HepG2 (cell line): ENCODE data around the gene PRR22. TPM values are rescaled to one million over a fixed set of nuclear protein-coding genes. Genes with fewer than 3 reads are reported as not detected.

Experiments
- CENPT ChIP-seq: sonication (generic); formaldehyde crosslinking; IDR thresholded peaks from 2 replicates; pipeline ENCODE4 v1.8.0; 2022; ENCODE audit warnings: low read depth, mild to moderate bottlenecking, moderate library complexity, missing genetic modification reagents
- KDM1A ChIP-seq: IDR thresholded peaks from 2 replicates; pipeline ENCODE4 v1.6.1; 2016; ENCODE audit warnings: missing compliant biosample characterization
- KDM2A ChIP-seq: sonication (generic); formaldehyde crosslinking; IDR thresholded peaks from 2 replicates; pipeline ENCODE4 v1.4.0; 2020; ENCODE audit warnings: low read depth, missing genetic modification reagents, borderline replicate concordance
- KDM5B ChIP-seq: sonication (generic); formaldehyde crosslinking; IDR thresholded peaks from 2 replicates; pipeline ENCODE4 v1.4.0; 2020; ENCODE audit warnings: missing genetic modification reagents, mild to moderate bottlenecking, borderline replicate concordance
- MAF1 ChIP-seq: sonication (generic); formaldehyde crosslinking; IDR thresholded peaks from 2 replicates; pipeline ENCODE4 v1.5.0; 2020; ENCODE audit warnings: missing genetic modification reagents, borderline replicate concordance
- MIER2 ChIP-seq: IDR thresholded peaks from 2 replicates; pipeline ENCODE4 v1.6.1; 2016; ENCODE audit warnings: missing biosample characterization, missing genetic modification reagents
- MTA3 ChIP-seq: sonication (generic); formaldehyde crosslinking; IDR thresholded peaks from 2 replicates; pipeline ENCODE4 v1.4.0; 2020; ENCODE audit warnings: missing genetic modification reagents
- MTF1 ChIP-seq: sonication (generic); formaldehyde crosslinking; IDR thresholded peaks from 2 replicates; pipeline ENCODE4 v1.5.0; 2020; ENCODE audit warnings: missing genetic modification reagents
- NFKBIZ ChIP-seq: IDR thresholded peaks from 2 replicates; pipeline ENCODE4 v1.6.1; 2018; ENCODE audit warnings: missing genetic modification reagents, missing compliant biosample characterization
- POLR2G ChIP-seq: fragments of 200-400 bp; formaldehyde crosslinking; IDR thresholded peaks from 2 replicates; pipeline ENCODE4 v1.6.1; 2018; ENCODE audit warnings: mild to moderate bottlenecking, low read depth, low read length, moderate library complexity
- RFX1 ChIP-seq: fragments of 450-650 bp; IDR thresholded peaks from 2 replicates; pipeline ENCODE4 v1.6.1; 2017
- TEAD3 ChIP-seq: optimal IDR thresholded peaks from 2 replicates; pipeline ENCODE3; 2016; ENCODE audit warnings: borderline replicate concordance
- ZNF253 ChIP-seq: sonication (generic); formaldehyde crosslinking; IDR thresholded peaks from 2 replicates; pipeline ENCODE4 v1.8.0; 2022; ENCODE audit warnings: mild to moderate bottlenecking, missing genetic modification reagents, borderline replicate concordance
- ZNF263 ChIP-seq: sonication (generic); formaldehyde crosslinking; IDR thresholded peaks from 2 replicates; pipeline ENCODE4 v1.4.0; 2020; ENCODE audit warnings: missing genetic modification reagents
- ZNF331 ChIP-seq: sonication (generic); formaldehyde crosslinking; IDR thresholded peaks from 2 replicates; pipeline ENCODE4 v1.4.0; 2020; ENCODE audit warnings: missing genetic modification reagents
- ZNF468 ChIP-seq: sonication (generic); formaldehyde crosslinking; IDR thresholded peaks from 2 replicates; pipeline ENCODE4 v1.8.0; 2022; ENCODE audit warnings: mild to moderate bottlenecking, moderate library complexity, missing genetic modification reagents
- ZNF510 ChIP-seq: sonication (generic); formaldehyde crosslinking; IDR thresholded peaks from 2 replicates; pipeline ENCODE4 v1.4.0; 2020; ENCODE audit warnings: low read depth, mild to moderate bottlenecking, missing genetic modification reagents
- ZNF543 ChIP-seq: sonication (generic); formaldehyde crosslinking; IDR thresholded peaks from 2 replicates; pipeline ENCODE4 v1.4.0; 2020; ENCODE audit warnings: mild to moderate bottlenecking, missing genetic modification reagents
- ZNF550 ChIP-seq: sonication (generic); formaldehyde crosslinking; IDR thresholded peaks from 2 replicates; pipeline ENCODE4 v1.4.0; 2020; ENCODE audit warnings: mild to moderate bottlenecking, missing genetic modification reagents, borderline replicate concordance
- ZNF772 ChIP-seq: sonication (generic); formaldehyde crosslinking; IDR thresholded peaks from 2 replicates; pipeline ENCODE4 v1.5.0; 2020; ENCODE audit warnings: mild to moderate bottlenecking, missing genetic modification reagents
- ZNF816 ChIP-seq: sonication (generic); formaldehyde crosslinking; IDR thresholded peaks from 2 replicates; pipeline ENCODE4 v1.8.0; 2022; ENCODE audit warnings: missing genetic modification reagents, mild to moderate bottlenecking, borderline replicate concordance
- ZNF879 ChIP-seq: sonication (generic); formaldehyde crosslinking; IDR thresholded peaks from 2 replicates; pipeline ENCODE4 v1.8.1; 2023; ENCODE audit warnings: missing genetic modification reagents
- polyA plus RNA-seq, 8 experiments: library from polyadenylated mRNA; depleted of rRNA in 3 of 8; stranded (reverse) in 7 of 8; unstranded in 1 of 8; fragments of >200 nt; fragmentation: Illumina TruSeq in 4 of 8; extraction: Trizol in 4 of 8; gene quantifications; 2 replicates each; pipeline versions ENCODE4 v1.2.1 to v1.2.3, GENCODE V29; 2011 to 2016; ENCODE audit warnings: low read depth in 4 of 8, missing spikeins in 1 of 8, mixed read lengths in 1 of 8; ENCODE audit not compliant: insufficient read depth in 1 of 8
- total RNA-seq, 5 experiments: library from RNA; depleted of rRNA; stranded (reverse); fragments of >200 nt; fragmentation: Illumina TruSeq; extraction: Trizol; gene quantifications; 2 replicates each; pipeline ENCODE4 v1.2.3, GENCODE V29; 2016; ENCODE audit warnings: low read depth in 1 of 5
- TF ChIP-seq, protein P1 (sequence below): sonication (generic); formaldehyde crosslinking; IDR thresholded peaks from 2 replicates; pipeline ENCODE4 v1.5.0; 2020; ENCODE audit warnings: mild to moderate bottlenecking, missing genetic modification reagents
- TF ChIP-seq, protein P2 (sequence below): sonication (generic); formaldehyde crosslinking; IDR thresholded peaks from 2 replicates; pipeline ENCODE4 v1.9.0; 2021; ENCODE audit warnings: missing genetic modification reagents, mild to moderate bottlenecking, borderline replicate concordance
- TF ChIP-seq, protein P3 (sequence below): IDR thresholded peaks from 2 replicates; pipeline ENCODE4 v1.6.1; 2018; ENCODE audit warnings: missing genetic modification reagents, mild to moderate bottlenecking, missing compliant biosample characterization
- TF ChIP-seq, protein P4 (sequence below): IDR thresholded peaks from 2 replicates; pipeline ENCODE4 v1.6.1; 2016

Gene PRR22
- total and polyA plus RNA-seq, 2 of the 13 experiments (the other 11 are each of a cell fraction or from before 2014, with no cell fraction given): 0.84 to 2.3 TPM

DNA sequence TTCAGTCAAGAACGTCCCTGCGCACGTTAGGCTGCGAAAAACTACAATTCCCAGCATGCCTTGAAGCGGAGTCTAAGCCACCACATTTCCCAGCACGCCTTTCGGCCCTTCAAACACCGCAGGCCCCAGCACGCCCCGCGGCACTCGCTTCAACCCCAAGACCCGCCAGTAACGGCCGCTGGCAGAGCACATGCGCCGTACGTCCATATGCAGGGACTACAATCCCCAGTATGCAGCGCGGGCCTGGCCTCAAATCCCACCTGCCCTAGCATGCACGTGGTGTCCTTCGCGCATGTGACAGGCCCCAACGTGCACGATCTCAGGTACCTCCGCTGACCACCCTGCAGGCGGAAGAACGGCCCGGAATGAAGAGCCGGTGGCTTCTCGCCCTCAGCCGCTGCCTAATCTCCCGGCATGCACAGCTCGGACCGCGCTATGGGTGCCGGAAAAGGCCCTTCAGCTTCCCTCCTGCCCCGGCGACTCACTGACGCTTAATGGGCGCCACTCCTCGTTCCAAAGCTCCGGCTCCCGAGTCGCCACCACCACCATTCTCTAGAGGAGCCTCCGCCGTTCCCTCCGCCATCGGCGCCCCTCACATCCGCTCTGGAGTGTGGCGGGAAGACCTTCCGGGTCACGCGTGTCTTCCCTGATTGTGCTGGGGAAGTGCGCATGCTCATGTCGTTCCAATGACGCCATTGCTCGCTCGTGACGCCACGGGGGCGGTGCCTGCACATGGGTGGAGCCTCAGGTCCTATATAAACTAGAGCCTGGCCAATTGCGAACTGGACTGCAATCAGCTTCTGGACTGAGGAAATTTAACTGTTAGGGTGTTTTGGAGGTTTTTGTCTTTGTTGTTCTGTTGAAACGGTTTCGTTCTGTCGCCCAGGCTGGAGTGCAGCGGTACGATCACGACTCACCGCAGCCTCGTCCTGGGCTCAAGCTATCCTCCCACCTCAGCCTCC lies 6.3 kb upstream of the PRR22 start, which contains the start of gene DUS3L (continued):
- TF ChIP-seq ZNF253 (CRISPR knock-in tag) (peak; percentile 72; the same call in 1 of the 2 replicates), MTA3 (CRISPR knock-in tag) (no peak), CENPT (CRISPR knock-in tag) (no peak), MTF1 (CRISPR knock-in tag) (no peak), NFKBIZ (peak; percentile 25; the same call in 1 of the 2 replicates), ZNF879 (CRISPR knock-in tag) (no peak), KDM5B (peak; percentile 96), ZNF263 (no peak), ZNF543 (CRISPR knock-in tag) (peak; percentile 90), ZNF816 (no peak; the same call in 1 of the 2 replicates), ZNF468 (CRISPR knock-in tag) (no peak), POLR2G (peak; percentile 87), RFX1 (no peak), MAF1 (CRISPR knock-in tag) (no peak), KDM2A (CRISPR knock-in tag) (peak; percentile 86), ZNF510 (CRISPR knock-in tag) (peak; percentile 81; the same call in 1 of the 2 replicates), TEAD3 (peak; percentile 72), KDM1A (0 out of 2 replicates have a peak, but pooled peaks have one; percentile 43), ZNF772 (peak; percentile 88), ZNF550 (CRISPR knock-in tag) (no peak), ZNF331 (CRISPR knock-in tag) (peak; percentile 27; the same call in 1 of the 2 replicates), MIER2 (no peak; the same call in 1 of the 2 replicates)
- TF ChIP-seq, protein P1, sequence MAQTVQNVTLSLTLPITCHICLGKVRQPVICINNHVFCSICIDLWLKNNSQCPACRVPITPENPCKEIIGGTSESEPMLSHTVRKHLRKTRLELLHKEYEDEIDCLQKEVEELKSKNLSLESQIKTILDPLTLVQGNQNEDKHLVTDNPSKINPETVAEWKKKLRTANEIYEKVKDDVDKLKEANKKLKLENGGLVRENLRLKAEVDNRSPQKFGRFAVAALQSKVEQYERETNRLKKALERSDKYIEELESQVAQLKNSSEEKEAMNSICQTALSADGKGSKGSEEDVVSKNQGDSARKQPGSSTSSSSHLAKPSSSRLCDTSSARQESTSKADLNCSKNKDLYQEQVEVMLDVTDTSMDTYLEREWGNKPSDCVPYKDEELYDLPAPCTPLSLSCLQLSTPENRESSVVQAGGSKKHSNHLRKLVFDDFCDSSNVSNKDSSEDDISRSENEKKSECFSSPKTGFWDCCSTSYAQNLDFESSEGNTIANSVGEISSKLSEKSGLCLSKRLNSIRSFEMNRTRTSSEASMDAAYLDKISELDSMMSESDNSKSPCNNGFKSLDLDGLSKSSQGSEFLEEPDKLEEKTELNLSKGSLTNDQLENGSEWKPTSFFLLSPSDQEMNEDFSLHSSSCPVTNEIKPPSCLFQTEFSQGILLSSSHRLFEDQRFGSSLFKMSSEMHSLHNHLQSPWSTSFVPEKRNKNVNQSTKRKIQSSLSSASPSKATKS (CRISPR knock-in tag): no peak
- TF ChIP-seq, protein P2, sequence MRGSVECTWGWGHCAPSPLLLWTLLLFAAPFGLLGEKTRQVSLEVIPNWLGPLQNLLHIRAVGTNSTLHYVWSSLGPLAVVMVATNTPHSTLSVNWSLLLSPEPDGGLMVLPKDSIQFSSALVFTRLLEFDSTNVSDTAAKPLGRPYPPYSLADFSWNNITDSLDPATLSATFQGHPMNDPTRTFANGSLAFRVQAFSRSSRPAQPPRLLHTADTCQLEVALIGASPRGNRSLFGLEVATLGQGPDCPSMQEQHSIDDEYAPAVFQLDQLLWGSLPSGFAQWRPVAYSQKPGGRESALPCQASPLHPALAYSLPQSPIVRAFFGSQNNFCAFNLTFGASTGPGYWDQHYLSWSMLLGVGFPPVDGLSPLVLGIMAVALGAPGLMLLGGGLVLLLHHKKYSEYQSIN: no peak
- TF ChIP-seq, protein P3, sequence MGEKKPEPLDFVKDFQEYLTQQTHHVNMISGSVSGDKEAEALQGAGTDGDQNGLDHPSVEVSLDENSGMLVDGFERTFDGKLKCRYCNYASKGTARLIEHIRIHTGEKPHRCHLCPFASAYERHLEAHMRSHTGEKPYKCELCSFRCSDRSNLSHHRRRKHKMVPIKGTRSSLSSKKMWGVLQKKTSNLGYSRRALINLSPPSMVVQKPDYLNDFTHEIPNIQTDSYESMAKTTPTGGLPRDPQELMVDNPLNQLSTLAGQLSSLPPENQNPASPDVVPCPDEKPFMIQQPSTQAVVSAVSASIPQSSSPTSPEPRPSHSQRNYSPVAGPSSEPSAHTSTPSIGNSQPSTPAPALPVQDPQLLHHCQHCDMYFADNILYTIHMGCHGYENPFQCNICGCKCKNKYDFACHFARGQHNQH (CRISPR knock-in tag): peak; percentile 93
- TF ChIP-seq, protein P4, sequence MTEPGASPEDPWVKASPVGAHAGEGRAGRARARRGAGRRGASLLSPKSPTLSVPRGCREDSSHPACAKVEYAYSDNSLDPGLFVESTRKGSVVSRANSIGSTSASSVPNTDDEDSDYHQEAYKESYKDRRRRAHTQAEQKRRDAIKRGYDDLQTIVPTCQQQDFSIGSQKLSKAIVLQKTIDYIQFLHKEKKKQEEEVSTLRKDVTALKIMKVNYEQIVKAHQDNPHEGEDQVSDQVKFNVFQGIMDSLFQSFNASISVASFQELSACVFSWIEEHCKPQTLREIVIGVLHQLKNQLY: peak; percentile 69
